Tibial nerve (tissue), 4 donors: ENCODE measurements around the gene TENM3. TPM values are rescaled to one million over a fixed set of nuclear protein-coding genes. Genes with fewer than 3 reads are reported as not detected.

Experiments used
- DNase-seq, 2 donors: peaks; one replicate each; pipeline ENCODE4 v3.0.0-alpha.2; 2019; ENCODE audit warnings: low spot score in 2 of 2
- H3K27ac ChIP-seq, 4 donors: fragments of 200-600 bp; sonication (generic) in 3 of 4; one replicate each; pipeline ENCODE4 v1.5.1; 2017 to 2019; ENCODE audit warnings: mild to moderate bottlenecking in 1 of 4
- H3K27me3 ChIP-seq, 2 donors: fragments of 200-600 bp; sonication (generic) in 1 of 2; one replicate each; pipeline versions ENCODE4 v1.5.1 to v1.6.0; 2017 to 2019
- H3K36me3 ChIP-seq, 3 donors: fragments of 200-600 bp; sonication (generic); one replicate each; pipeline ENCODE4 v1.5.1; 2018 to 2019
- H3K4me1 ChIP-seq, 4 donors: fragments of 200-600 bp; sonication (generic) in 3 of 4; one replicate each; pipeline ENCODE4 v1.5.1; 2017 to 2019
- H3K4me3 ChIP-seq, 4 donors: fragments of 200-600 bp; sonication (generic) in 3 of 4; one replicate each; pipeline ENCODE4 v1.5.1; 2017 to 2019; ENCODE audit warnings: mild to moderate bottlenecking in 1 of 4, moderate library complexity in 1 of 4
- H3K9me3 ChIP-seq, 4 donors: fragments of 200-600 bp; sonication (generic) in 3 of 4; one replicate each; pipeline ENCODE4 v1.5.1; 2017 to 2019
- EP300 ChIP-seq, 2 donors: sonication (generic); formaldehyde crosslinking; IDR thresholded peaks; one replicate each; pipeline ENCODE4 v1.6.1; 2017; ENCODE audit warnings: antibody characterized with exemption in 2 of 2, mild to moderate bottlenecking in 1 of 2
- POLR2A ChIP-seq, 2 donors: fragments of 450-650 bp; IDR thresholded peaks; one replicate each; pipeline ENCODE4 v1.6.1; 2017; ENCODE audit warnings: antibody characterized with exemption in 2 of 2, mild to moderate bottlenecking in 2 of 2, moderate library complexity in 2 of 2
- WGBS, 2 donors: methylation state at CpG; one replicate each; pipeline ENCODE4 v1.1.5; 2018; 5-methylcytosine and 5-hydroxymethylcytosine counted together
- total RNA-seq, 4 donors: library from RNA; depleted of rRNA; stranded (reverse); fragments of >200 nt; gene quantifications; one replicate each; pipeline ENCODE4 v1.1.0, GENCODE V29; 2016
- TF ChIP-seq, protein P1 (sequence below), 5 experiments: fragments of 200-600 bp in 3 of 5; fragments of 450-650 bp in 2 of 5; sonication (generic) in 3 of 5; IDR thresholded peaks; one replicate each; pipeline ENCODE4 v1.5.1; 2016 to 2019; ENCODE audit warnings: antibody characterized with exemption in 5 of 5, mild to moderate bottlenecking in 3 of 5, moderate library complexity in 2 of 5

Gene TENM3
- total RNA-seq, 4 donors from 2014 or later, result 19.0 to 60.5 (median 29.4) TPM

DNA sequence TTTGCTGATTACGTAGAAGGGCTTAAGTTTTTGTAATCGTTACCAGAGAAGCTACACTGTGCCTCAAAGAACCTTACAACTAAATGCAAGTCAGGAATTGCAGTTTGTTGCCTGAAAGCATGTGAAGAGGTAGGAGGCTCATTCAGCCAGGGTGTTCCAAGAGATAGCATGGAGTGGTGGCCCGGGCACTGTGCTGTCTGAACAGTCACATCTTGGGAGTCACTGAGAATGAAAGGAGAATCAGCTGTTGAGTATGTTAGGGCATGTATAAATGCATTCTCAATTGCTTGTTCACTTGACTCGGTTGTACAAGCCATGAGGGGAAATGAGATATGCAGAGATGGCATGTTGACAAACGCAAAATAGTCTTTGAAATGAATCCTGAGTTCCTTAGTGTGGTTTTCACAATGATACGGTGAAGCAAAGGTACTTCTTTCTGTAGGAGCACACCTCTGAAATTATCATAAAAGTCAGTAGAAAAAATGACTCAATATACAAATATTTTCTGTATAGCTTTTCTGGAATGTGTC is 513.0 kb downstream of the TENM3 start:
- TF ChIP-seq, protein P1, sequence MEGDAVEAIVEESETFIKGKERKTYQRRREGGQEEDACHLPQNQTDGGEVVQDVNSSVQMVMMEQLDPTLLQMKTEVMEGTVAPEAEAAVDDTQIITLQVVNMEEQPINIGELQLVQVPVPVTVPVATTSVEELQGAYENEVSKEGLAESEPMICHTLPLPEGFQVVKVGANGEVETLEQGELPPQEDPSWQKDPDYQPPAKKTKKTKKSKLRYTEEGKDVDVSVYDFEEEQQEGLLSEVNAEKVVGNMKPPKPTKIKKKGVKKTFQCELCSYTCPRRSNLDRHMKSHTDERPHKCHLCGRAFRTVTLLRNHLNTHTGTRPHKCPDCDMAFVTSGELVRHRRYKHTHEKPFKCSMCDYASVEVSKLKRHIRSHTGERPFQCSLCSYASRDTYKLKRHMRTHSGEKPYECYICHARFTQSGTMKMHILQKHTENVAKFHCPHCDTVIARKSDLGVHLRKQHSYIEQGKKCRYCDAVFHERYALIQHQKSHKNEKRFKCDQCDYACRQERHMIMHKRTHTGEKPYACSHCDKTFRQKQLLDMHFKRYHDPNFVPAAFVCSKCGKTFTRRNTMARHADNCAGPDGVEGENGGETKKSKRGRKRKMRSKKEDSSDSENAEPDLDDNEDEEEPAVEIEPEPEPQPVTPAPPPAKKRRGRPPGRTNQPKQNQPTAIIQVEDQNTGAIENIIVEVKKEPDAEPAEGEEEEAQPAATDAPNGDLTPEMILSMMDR (IDR thresholded peaks at IDR 0.05), result no peak
- TF ChIP-seq EP300 (IDR thresholded peaks at IDR 0.05), result no peak
- no peak for TF ChIP-seq POLR2A (IDR thresholded peaks at IDR 0.05)
- Histone ChIP-seq H3K4me1 (no peaks in the 10 kb centered on the region), H3K27ac (no peak overlapping the region), H3K4me3 (no peak overlapping the region), H3K36me3 (peaks cover 0 to 29% (median 3%) of the 10 kb centered on the region in 3 donors), H3K9me3 (no peaks in the 10 kb centered on the region), H3K27me3 (no peaks in the 10 kb centered on the region)
- DNase-seq, result no peak
- WGBS, 2 donors, result 88 to 93% methylated on average over 6 of the region's 6 CpGs

DNA sequence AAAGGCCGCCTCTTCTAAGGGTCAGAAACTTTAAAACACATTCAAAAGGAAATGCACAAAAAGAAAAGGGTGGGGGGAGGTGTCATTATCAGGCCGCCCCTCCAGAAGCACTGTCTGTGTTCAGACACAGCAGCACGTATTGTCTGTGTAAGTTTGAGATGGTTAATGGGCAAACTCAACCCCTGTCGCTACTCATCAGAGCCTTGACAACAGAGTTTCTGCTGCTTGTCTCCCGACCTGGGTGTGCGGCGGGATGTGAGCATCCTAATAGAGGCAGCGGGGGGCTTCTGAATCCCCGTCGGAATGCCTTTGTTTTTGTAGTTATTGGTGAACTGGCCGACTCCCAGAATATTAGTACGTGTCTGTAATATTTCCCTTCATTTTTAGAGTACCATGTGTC is 515.1 kb downstream of the TENM3 start:
- 70 to 78% methylated on average over 12 of the region's 12 CpGs for WGBS, 2 donors
- no peak for DNase-seq
- H3K9me3 ChIP-seq, result no peaks in the 10 kb centered on the region

DNA sequence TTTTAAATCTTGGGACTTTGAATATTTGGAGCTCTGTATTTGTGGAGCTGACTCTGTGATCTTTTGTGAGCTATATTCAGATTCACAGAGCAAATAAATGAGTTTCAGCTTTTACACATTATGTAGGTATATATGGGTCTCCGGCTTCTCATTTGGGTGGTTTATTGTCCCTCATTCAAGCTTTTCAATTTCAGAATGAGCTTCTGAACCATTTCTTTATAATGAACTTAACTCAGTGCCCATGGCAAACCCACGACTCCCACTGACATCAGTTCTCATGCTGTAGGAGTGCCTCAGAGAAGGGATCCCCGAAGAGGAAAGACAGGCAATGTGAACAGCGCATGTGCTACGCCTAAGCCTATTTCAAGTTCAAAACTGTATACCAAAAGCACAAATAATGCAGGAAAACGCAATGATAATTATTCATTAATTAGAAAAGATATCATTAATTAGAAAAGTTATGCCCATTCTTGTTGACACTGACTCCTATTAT is 517.4 kb downstream of the TENM3 start:
- no peaks in the 10 kb centered on the region for H3K9me3 ChIP-seq
- no peaks in the 10 kb centered on the region for H3K27me3 ChIP-seq
- TF ChIP-seq, protein P1 (IDR thresholded peaks at IDR 0.05), result no peak
- TF ChIP-seq EP300 (IDR thresholded peaks at IDR 0.05) (no peak), POLR2A (IDR thresholded peaks at IDR 0.05) (no peak)
- no peak overlapping the region for H3K27ac ChIP-seq
- no peak overlapping the region for H3K4me3 ChIP-seq
- peaks cover 0 to 9% (median 0%) of the 10 kb centered on the region in 3 donors for H3K36me3 ChIP-seq
- DNase-seq, result no peak
- WGBS, 2 donors, result 85 to 91% methylated on average over 6 of the region's 6 CpGs
- H3K4me1 ChIP-seq, result peaks cover 0 to 5% (median 0%) of the 10 kb centered on the region in 4 donors

More for the DNA sequence above, 515.1 kb downstream of the TENM3 start:
- Histone ChIP-seq H3K27ac (no peak overlapping the region), H3K4me3 (no peak overlapping the region), H3K4me1 (no peaks in the 10 kb centered on the region), H3K36me3 (peaks cover 0 to 25% (median 0%) of the 10 kb centered on the region in 3 donors), H3K27me3 (no peaks in the 10 kb centered on the region)
- TF ChIP-seq EP300 (IDR thresholded peaks at IDR 0.05) (no peak), POLR2A (IDR thresholded peaks at IDR 0.05) (no peak)
- TF ChIP-seq, protein P1 (IDR thresholded peaks at IDR 0.05), result no peak

DNA sequence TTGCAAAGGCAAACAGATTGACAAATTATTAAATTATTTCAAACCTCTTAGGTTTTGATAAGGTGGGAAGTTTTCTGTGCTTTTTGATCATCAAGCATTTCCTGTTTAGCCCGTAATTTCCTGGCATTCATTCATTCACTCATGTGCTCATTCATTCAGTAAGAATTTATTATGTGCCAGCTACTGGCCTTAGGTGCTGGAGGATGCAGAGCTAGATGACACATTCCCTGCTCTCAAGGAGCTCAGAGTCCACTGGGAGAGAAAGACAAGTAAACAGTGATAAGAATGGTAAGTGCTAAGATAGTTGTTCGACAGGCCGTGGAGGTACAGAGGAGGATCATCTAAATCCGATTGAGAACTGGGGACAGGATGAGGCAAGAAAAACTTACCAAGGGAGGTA is 520.9 kb downstream of the TENM3 start:
- no peaks in the 10 kb centered on the region for H3K27me3 ChIP-seq
- H3K27ac ChIP-seq, result no peak overlapping the region
- no peak for TF ChIP-seq EP300 (IDR thresholded peaks at IDR 0.05)
- TF ChIP-seq, protein P1 (IDR thresholded peaks at IDR 0.05), result no peak
- no peak for TF ChIP-seq POLR2A (IDR thresholded peaks at IDR 0.05)
- no peaks in the 10 kb centered on the region for H3K9me3 ChIP-seq
- 81 to 89% methylated on average over 4 of the region's 4 CpGs for WGBS, 2 donors
- peaks cover 0 to 5% (median 0%) of the 10 kb centered on the region in 4 donors for H3K4me1 ChIP-seq
- H3K4me3 ChIP-seq, result no peak overlapping the region
- H3K36me3 ChIP-seq, result no peaks in the 10 kb centered on the region
- no peak for DNase-seq

DNA sequence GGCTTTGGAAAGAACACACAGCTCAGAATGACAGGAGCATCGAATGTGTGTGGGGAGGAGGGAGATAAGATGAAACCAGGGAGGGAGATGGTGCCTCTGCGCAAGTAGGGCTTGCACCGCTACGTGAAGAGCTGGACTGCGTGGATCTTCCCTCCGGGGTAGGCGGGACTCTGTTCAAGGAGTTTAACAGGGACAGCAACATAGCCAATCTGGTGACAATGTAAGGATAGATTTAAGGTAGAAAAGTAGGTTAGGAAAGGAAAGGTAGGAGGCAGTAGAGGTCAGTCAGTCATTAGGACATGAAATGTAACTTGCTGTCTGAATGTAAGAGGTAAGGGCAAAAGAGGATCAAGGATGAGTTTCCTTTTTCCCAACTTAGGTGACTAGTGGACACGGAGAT is 521.4 kb downstream of the TENM3 start:
- 91 to 92% methylated on average over 8 of the region's 8 CpGs for WGBS, 2 donors
- no peaks in the 10 kb centered on the region for H3K9me3 ChIP-seq
- DNase-seq, result no peak
- no peaks in the 10 kb centered on the region for H3K36me3 ChIP-seq
- no peak overlapping the region for H3K4me3 ChIP-seq
- TF ChIP-seq, protein P1 (IDR thresholded peaks at IDR 0.05), result no peak
- TF ChIP-seq EP300 (IDR thresholded peaks at IDR 0.05) (no peak), POLR2A (IDR thresholded peaks at IDR 0.05) (no peak)
- no peak overlapping the region for H3K27ac ChIP-seq
- no peaks in the 10 kb centered on the region for H3K27me3 ChIP-seq
- peaks cover 0 to 5% (median 0%) of the 10 kb centered on the region in 4 donors for H3K4me1 ChIP-seq
